BLaER1 treated with 17β-estradiol and CSF1 and Interleukin-3, amounts not matched to agents 10 nM and 100 nM (cell line): ENCODE measurements around the gene OR56B4.
"Not testable (repeated sequence)": the region's sequence is repeated elsewhere in the genome, so short reads cannot be mapped to it uniquely, and the experiment has no call there.

Experiments
- H3K27ac ChIP-seq, 11 experiments: shearing (Covaris generic); formaldehyde crosslinking; 2 replicates each; pipeline ENCODE4 v1.8.1; 2022
- H3K27me3 ChIP-seq, 11 experiments: shearing (Covaris generic); formaldehyde crosslinking; 2 replicates each; pipeline ENCODE4 v1.8.1; 2022
- H3K36me3 ChIP-seq, 11 experiments: shearing (Covaris generic); formaldehyde crosslinking; 2 replicates each; pipeline ENCODE4 v1.8.1; 2022
- H3K4me1 ChIP-seq, 10 experiments: shearing (Covaris generic); formaldehyde crosslinking; 2 replicates each; pipeline ENCODE4 v1.8.1; 2022
- H3K4me2 ChIP-seq, 11 experiments: shearing (Covaris generic); formaldehyde crosslinking; 2 replicates each; pipeline ENCODE4 v1.8.1; 2022
- H3K4me3 ChIP-seq, 10 experiments: shearing (Covaris generic); formaldehyde crosslinking; 2 replicates each; pipeline ENCODE4 v1.8.1; 2022
- H3K9ac ChIP-seq, 11 experiments: shearing (Covaris generic); formaldehyde crosslinking; 2 replicates each; pipeline ENCODE4 v1.8.1; 2022
- H3K9me3 ChIP-seq, 11 experiments: shearing (Covaris generic); formaldehyde crosslinking; replicated peaks in 1 of 11; 2 replicates each; pipeline ENCODE4 v1.8.1; 2022
- H4K20me1 ChIP-seq, 11 experiments: shearing (Covaris generic); formaldehyde crosslinking; 2 replicates each; pipeline ENCODE4 v1.8.1; 2022
- Cebpa-rat ChIP-seq, 11 experiments: shearing (Covaris generic); IDR thresholded peaks; 2 replicates each; pipeline ENCODE4 v1.8.1; 2022

Gene OR56B4

DNA sequence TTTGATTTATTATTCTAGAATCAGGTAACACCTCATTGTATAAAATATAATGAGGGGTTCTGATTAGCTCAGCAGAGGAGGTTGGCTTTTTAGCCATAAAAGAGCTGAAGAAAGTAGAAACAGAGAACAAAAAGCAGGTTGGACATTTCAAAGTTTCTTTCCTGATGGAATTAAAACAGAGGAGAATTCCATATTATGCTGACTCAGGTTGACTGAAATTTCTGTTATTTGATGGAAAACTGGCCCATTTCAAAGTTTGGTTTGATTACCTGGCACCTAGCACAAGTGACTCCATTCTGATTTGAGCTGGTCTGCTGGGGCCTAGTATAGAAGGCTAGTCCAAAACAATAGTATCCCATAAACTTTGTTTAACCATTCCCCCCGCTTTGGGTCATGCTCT, 24.9 kb downstream of the OR56B4 start:
- Histone ChIP-seq H3K27me3 (no peaks in the 10 kb centered on the region), H3K4me3 (no peak overlapping the region), H3K4me1 (peaks cover 0 to 27% (median 0%) of the 10 kb centered on the region in 10 experiments; a peak in 8 of 20 replicates), H3K36me3 (no peaks in the 10 kb centered on the region), H3K4me2 (no peak overlapping the region), H3K9ac (no peak overlapping the region), H3K27ac (no peak overlapping the region), H3K9me3 (no peaks in the 10 kb centered on the region), H4K20me1 (no peaks in the 10 kb centered on the region)
- TF ChIP-seq Cebpa-rat (IDR thresholded peaks at IDR 0.05) = no peak

DNA sequence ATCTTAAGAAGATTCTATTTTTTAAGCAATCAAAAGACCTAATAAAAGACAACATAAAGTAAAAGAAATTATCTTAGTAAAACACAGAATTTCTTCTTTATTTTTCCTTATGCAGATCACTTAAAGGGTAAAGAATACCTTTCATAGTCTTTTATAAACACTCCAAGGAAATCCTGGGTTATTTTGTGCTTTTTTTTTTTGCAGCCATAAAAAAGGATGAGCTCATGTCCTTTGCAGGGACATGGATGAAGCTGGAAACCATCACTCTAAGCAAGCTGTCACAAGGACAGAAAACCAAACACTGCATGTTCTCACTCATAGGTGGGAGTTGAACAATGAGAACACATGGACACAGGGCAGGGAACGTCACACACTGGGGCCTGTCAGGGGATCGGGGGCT, 28.5 kb downstream of the OR56B4 start:
- H3K27ac ChIP-seq, H4K20me1 ChIP-seq, H3K4me2 ChIP-seq, H3K9me3 ChIP-seq, H3K4me3 ChIP-seq, H3K36me3 ChIP-seq, H3K4me1 ChIP-seq, H3K9ac ChIP-seq, H3K27me3 ChIP-seq: not testable (repeated sequence)

DNA sequence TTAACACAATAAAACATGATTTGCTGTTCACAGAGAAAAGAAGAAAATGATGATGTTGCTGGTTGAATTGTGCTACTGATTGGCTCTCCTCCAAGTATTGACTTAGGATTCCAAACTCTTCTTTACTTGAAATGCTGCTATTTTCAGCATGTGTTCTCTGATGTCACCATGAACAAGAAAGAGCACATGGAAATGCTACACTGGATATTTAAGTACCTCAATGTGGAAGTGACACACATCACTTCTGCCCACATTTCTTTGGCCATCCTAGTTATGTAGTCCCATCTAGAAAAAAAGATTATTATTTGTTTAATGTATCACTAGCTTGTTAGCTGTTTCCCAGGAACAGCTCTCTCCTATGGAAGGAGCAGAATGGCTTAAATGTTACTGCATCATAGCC, 35.5 kb downstream of the OR56B4 start:
- Histone ChIP-seq H3K9ac (no peak overlapping the region), H4K20me1 (no peaks in the 10 kb centered on the region), H3K27ac (no peak overlapping the region), H3K36me3 (no peaks in the 10 kb centered on the region), H3K4me3 (no peak overlapping the region), H3K9me3 (no peaks in the 10 kb centered on the region), H3K4me1 (no peaks in the 10 kb centered on the region), H3K27me3 (no peaks in the 10 kb centered on the region), H3K4me2 (no peak overlapping the region)
- no peak for TF ChIP-seq Cebpa-rat (IDR thresholded peaks at IDR 0.05)

DNA sequence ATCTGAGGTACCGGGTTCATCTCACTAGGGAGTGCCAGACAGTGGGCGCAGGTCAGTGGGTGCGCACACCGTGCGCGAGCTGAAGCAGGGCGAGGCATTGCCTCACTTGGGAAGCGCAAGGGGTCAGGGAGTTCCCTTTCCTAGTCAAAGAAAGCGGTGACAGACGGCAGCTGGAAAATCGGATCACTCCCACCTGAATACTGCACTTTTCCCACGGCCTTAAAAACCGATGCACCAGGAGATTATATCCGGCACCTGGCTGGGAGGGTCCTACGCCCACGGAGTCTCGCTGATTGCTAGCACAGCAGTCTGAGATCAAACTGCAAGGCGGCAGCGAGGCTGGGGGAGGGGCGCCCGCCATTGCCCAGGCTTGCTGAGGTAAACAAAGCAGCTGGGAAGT, 36.3 kb downstream of the OR56B4 start:
- H3K27me3 ChIP-seq, H3K9me3 ChIP-seq, H3K9ac ChIP-seq, H4K20me1 ChIP-seq, H3K4me2 ChIP-seq, H3K36me3 ChIP-seq, H3K4me3 ChIP-seq, H3K27ac ChIP-seq, H3K4me1 ChIP-seq: not testable (repeated sequence)

DNA sequence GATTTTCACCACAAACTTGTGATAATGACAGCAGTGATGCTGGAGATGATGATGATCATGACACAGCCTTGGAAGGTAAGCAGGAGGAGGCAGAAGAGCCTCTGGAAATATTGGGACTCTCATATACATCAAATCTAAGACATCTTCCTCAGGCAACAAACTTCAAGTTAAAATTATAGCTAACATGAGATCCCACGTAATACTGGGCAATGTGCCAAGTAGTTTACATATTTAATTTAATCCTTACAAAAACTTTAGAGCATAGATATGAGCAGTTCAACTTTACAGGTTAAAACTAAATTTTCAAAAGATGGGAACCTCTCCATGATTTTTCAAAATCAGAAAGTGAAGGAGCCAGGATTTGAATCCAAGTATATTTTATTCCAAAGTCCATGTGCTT, 43.6 kb downstream of the OR56B4 start:
- TF ChIP-seq Cebpa-rat (IDR thresholded peaks at IDR 0.05) = no peak
- Histone ChIP-seq H3K4me3 (no peak overlapping the region), H4K20me1 (no peaks in the 10 kb centered on the region), H3K27me3 (no peaks in the 10 kb centered on the region), H3K4me2 (no peak overlapping the region), H3K9ac (no peak overlapping the region), H3K4me1 (no peaks in the 10 kb centered on the region), H3K27ac (no peak overlapping the region), H3K9me3 (peaks cover 0 to 4% (median 0%) of the 10 kb centered on the region in 11 experiments; a peak in 3 of 22 replicates), H3K36me3 (no peaks in the 10 kb centered on the region)

DNA sequence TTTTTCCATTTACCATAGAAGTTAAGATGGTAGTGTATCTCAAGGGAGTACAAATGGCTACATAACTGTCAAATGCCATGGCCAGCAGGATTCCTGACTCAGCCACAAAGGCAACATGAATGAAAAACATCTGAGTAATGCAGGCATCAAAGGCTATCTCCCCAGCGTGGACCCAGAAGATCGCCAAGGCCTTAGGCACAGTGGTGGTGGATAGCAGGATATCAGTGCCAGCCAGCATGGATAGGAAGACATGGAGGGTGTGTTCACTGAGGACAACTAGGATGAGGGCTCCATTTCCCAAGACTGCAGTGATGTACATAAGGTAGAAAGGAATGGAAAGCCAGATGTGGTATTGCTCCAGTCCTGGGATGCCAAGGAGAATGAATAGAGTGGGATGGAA, 44.6 kb downstream of the OR56B4 start:
- H3K4me1 ChIP-seq = no peaks in the 10 kb centered on the region
- TF ChIP-seq Cebpa-rat (IDR thresholded peaks at IDR 0.05) = no peak

DNA sequence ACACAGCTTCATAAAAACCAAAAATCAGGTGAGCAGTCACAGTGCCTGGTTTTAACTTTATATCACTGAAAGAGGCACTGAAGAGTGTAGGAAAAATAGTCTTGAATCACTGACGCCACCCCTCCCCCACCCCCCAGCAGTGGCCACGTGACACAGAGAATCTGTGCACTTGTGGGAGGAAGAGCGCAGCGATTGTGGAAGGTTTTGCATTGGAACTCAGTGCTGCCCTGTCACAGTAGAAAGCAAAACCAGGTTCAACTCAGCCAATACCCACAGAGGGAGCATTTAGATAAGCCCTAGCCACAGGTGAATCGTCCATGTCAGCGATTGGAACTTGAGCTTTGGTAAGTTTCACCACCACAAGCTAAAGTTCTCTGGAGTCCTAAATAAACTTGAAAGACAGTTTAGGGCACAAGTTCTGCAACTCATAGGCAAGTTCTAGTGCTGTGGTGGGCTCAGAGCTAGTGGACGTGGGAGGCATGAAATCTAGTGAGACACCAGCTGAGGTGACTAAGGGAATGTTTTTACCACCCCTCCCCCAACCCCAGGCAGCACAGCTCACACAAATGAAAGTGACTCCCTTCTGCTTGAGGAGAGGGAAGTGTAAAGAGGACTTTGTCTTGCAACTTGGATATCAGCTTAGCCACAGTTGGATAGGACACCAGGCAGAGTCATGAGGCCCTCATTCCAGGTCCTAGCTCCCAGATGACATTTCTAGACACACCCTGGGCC, 49.3 kb downstream of the OR56B4 start:
- Histone ChIP-seq H3K9ac (no peak overlapping the region), H4K20me1 (no peaks in the 10 kb centered on the region), H3K4me2 (no peak overlapping the region), H3K9me3 (no peaks in the 10 kb centered on the region), H3K27me3 (no peaks in the 10 kb centered on the region), H3K27ac (no peak overlapping the region), H3K36me3 (no peaks in the 10 kb centered on the region), H3K4me3 (no peak overlapping the region), H3K4me1 (no peaks in the 10 kb centered on the region)
- no peak for TF ChIP-seq Cebpa-rat (IDR thresholded peaks at IDR 0.05)

More for the DNA sequence above, 44.6 kb downstream of the OR56B4 start:
- Histone ChIP-seq H3K4me3 (no peak overlapping the region), H3K9ac (no peak overlapping the region), H3K27ac (no peak overlapping the region), H3K9me3 (peaks cover 0 to 4% (median 0%) of the 10 kb centered on the region in 11 experiments; a peak in 3 of 22 replicates), H3K36me3 (no peaks in the 10 kb centered on the region), H4K20me1 (no peaks in the 10 kb centered on the region), H3K4me2 (no peak overlapping the region), H3K27me3 (no peaks in the 10 kb centered on the region)
